ENCODE results near the gene FES. TPM values are rescaled to one million over a fixed set of nuclear protein-coding genes. Genes with fewer than 3 reads are reported as not detected.
A peak's percentile ranks its signal among the peaks of the same experiment; 100 is the strongest.
"Not testable (repeated sequence)": the region's sequence is repeated elsewhere in the genome, so short reads cannot be mapped to it uniquely, and the experiment has no call there.

The FES gene
- total RNA-seq, 1 donor from 2014 or later = 23.0 TPM

GRCh38 chr15:90892023-90892422, 7.7 kb downstream of the FES start:
- DNase-seq = no peak

- DNase-seq = no peak
These were observed 8.3 kb downstream of the FES start for GRCh38 chr15:90892498-90893174.

- DNase-seq = no peak
These were observed 9.1 kb downstream of the FES start for GRCh38 chr15:90893175-90894090.

GRCh38 chr15:90895571-90896117, 11.3 kb downstream of the FES start:
- peak; percentile 58 for DNase-seq

GRCh38 chr15:90897131-90897655, 12.9 kb downstream of the FES start:
- not testable (repeated sequence) for DNase-seq

GRCh38 chr15:90901175-90902039, 17.1 kb downstream of the FES start:
- no peak for DNase-seq

GRCh38 chr15:90902040-90902839, 17.9 kb downstream of the FES start:
- peak; percentile 75 for DNase-seq

- DNase-seq = peak; percentile 13
These were observed 18.8 kb downstream of the FES start, which contains the start of gene MAN2A2 for GRCh38 chr15:90902840-90903732. Gene MAN2A2 (plus strand): TSS chr15:90903302. CDS start chr15:90904208, 906 bp downstream.

- DNase-seq = no peak
These were observed 19.6 kb downstream of the FES start for GRCh38 chr15:90903733-90904536.

- DNase-seq = no peak
These were observed 20.4 kb downstream of the FES start for GRCh38 chr15:90904746-90905145.

- DNase-seq = no peak
These were observed 21.2 kb downstream of the FES start for GRCh38 chr15:90905306-90906180.

- no peak for DNase-seq
These were observed 22.0 kb downstream of the FES start for GRCh38 chr15:90906181-90906849.

GRCh38 chr15:90907051-90907660, 22.9 kb downstream of the FES start:
- no peak for DNase-seq

- DNase-seq = no peak
These were observed 23.7 kb downstream of the FES start for GRCh38 chr15:90907838-90908507.

GRCh38 chr15:90909449-90909848, 25.1 kb downstream of the FES start:
- DNase-seq = not testable (repeated sequence)

GRCh38 chr15:90909976-90910375, 25.7 kb downstream of the FES start:
- DNase-seq = no peak

Data from skin of body (tissue), 2 donors.